Activated naive CD4-positive, alpha-beta T cell treated with anti-CD3 and anti-CD28 coated beads, Interleukin-2, amount 10 ng/mL, durations not matched to agents 7 days and 5 days (primary cell): ENCODE results near the gene KIAA0513.
A peak's percentile ranks its signal among the peaks of the same experiment; 100 is the strongest.

Source experiments
- CTCF ChIA-PET: fragments of 350-600 bp; sonication (Branson Sonifier 250); formaldehyde crosslinking; loops from one replicate; lab custom pipeline; 2021; ENCODE audit warnings: antibody characterized with exemption; lab: Charles Lee
- DNase-seq: peaks from one replicate; pipeline ENCODE4 v3.0.0-alpha.2; 2020
- H3K27ac Mint-ChIP-seq: one replicate; pipeline ENCODE4 v1.8.0; 2021; ENCODE audit warnings: mild to moderate bottlenecking, moderate library complexity, mixed read lengths
- H3K27me3 Mint-ChIP-seq: one replicate; pipeline ENCODE4 v1.8.0; 2021; ENCODE audit warnings: mild to moderate bottlenecking, mixed read lengths
- H3K36me3 Mint-ChIP-seq: one replicate; pipeline ENCODE4 v1.8.0; 2021; ENCODE audit warnings: mixed read lengths
- H3K4me1 Mint-ChIP-seq: one replicate; pipeline ENCODE4 v1.8.0; 2021; ENCODE audit warnings: mixed read lengths
- H3K4me3 Mint-ChIP-seq: one replicate; pipeline ENCODE4 v1.8.0; 2021; ENCODE audit warnings: mild to moderate bottlenecking, moderate library complexity, mixed read lengths
- H3K9me3 Mint-ChIP-seq: one replicate; pipeline ENCODE4 v1.8.0; 2021; ENCODE audit warnings: mixed read lengths

KIAA0513 gene

DNA sequence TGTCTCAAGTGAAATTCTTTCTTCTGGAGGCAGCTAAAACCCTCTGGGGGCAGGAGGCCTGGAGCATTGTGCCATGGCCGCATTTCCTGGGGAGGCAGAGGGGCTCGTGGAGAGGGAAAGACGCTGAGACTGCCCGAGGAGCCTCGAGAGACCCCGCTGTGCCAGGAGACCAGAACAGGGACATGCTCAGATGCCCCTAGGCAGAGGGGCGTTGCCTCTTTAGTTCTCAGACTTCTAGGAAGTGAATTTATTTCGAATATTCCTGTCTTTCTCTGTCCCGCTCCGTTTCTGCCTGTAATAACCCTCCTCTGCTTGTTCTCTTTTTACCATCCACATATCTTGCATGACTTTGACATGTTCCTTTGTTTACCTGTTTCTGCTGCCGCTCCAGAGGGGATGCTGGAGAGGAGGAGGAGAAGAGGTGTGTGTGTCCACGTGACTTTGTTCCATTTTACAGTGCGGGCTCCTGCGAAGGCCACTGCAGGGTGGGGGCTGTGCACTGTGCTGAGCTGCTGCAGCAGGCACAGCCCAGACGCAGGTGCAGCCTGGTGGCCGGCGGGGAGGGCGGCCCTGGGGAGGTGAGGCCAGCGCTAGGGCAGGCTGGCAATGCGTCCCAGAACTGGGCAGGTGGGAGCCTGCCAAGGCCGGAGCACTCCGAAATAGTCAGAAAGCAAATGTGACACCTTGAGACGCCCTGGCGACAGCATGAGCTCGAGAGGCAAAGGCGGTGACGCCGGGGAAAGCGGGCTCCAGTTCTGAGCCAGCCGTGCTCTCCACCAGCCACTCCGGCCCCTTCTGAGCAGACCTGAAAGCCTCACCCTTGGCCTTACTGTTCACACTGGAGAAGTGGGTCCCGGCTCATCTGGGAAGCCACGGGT lies 54.8 kb downstream of the KIAA0513 start:
- peaks cover 17% of the 10 kb centered on the region for H3K27me3 Mint-ChIP-seq
- H3K9me3 Mint-ChIP-seq = no peaks in the 10 kb centered on the region
- no peak overlapping the region for H3K4me3 Mint-ChIP-seq
- H3K27ac Mint-ChIP-seq = no peak overlapping the region
- peaks cover 8% of the 10 kb centered on the region for H3K4me1 Mint-ChIP-seq
- no peaks in the 10 kb centered on the region for H3K36me3 Mint-ChIP-seq
- no peak for DNase-seq
- CTCF ChIA-PET = no interaction called here

DNA sequence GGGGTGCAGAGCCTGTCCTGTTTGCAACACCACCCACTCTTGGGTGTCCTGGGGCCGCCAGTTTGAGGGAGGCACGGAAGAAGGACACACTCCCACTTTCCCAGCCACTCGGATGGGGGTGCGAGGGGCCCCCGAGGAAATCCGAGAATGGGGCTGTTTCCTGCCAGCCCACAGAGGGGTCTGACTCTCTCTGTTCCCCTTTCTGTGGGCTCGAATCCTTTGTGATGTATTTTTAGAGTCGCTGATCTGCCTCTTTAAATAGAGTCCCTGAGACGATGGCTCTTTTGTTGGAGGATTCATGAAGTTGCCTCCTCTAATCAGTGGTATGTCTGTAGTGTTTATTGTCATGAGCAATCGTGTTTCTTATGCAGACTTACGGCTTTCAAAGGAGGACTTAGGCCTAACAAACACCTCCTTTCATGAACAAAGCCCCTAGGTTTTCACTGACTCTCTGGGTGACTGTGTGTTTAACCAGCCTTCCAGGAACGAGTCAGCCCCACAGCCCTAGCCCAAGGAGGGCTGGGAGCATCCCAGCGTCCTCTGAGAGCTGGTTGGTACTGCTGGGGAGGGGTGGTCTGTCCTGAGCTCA lies 55.5 kb downstream of the KIAA0513 start:
- CTCF ChIA-PET = interaction anchor here (1.3 kb wide), 1 partner anchor 56 kb away, joined by 6 read pairs; no protein-coding TSS in a partner anchor
- DNase-seq = no peak

DNA sequence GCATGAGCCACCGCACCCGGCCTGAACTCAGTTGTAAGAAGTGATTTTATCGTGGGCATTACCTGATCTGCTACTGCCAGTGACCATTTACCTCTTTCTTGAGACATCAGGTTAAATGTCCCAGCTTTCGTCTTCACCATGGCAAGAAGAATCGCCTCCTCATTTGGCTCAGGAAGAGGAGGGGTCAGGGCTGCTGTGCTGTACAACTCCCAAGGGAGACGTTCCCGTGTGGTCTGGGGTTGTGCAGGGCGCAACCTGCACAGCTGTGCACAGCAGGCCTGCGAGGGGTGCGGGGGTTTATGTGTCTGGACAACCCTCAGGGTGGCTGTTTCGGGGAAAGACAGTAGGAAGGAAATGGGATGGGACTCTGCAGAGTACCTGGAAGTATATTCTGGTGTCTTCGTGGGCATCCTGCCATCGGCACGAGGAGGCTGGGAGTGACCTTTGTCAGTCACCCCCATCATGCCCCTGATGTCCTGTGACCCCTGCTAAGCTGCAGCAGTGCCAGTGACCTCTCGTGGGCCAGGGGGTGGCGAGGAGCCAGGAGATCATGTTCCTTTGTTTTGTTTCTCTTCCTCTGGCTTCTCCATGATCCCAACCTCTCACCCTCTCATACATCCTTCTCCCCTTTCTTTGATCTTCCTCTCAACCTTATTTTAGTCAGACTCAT lies 57.4 kb downstream of the KIAA0513 start:
- CTCF ChIA-PET = interaction anchor here (0.9 to 2.9 kb wide), 4 partner anchors 26 to 51 kb away, joined by 3 to 22 read pairs (median 7); no protein-coding TSS in a partner anchor
- Mint-ChIP-seq H3K27me3 (peaks cover 17% of the 10 kb centered on the region), H3K36me3 (no peaks in the 10 kb centered on the region), H3K9me3 (no peaks in the 10 kb centered on the region), H3K27ac (no peak overlapping the region), H3K4me3 (no peak overlapping the region), H3K4me1 (peaks cover 8% of the 10 kb centered on the region)
- DNase-seq = no peak

More for the DNA sequence above, 55.5 kb downstream of the KIAA0513 start:
- Mint-ChIP-seq H3K27ac (no peak overlapping the region), H3K9me3 (no peaks in the 10 kb centered on the region), H3K4me1 (peaks cover 8% of the 10 kb centered on the region), H3K4me3 (no peak overlapping the region), H3K27me3 (peaks cover 17% of the 10 kb centered on the region), H3K36me3 (no peaks in the 10 kb centered on the region)

DNA sequence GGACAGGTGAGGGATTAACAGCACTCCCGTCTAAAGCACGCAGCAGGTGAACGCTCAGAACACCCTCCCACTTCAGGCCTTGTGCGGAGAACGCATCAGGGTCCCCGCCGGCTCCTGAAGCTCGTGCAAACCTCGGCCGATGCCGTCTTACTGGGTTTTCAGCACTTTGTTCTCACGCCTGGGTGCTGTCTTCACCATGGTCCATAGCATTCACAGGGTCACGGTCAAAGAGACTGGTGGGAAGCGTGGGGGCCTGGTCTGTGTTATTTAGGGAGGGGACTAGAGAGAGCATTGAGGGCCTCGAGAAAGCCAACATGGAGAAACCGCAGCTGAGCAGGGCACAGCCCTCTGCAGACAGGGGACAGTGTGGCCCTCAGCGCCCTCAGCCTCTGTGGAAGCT lies 58.1 kb downstream of the KIAA0513 start:
- H3K27ac Mint-ChIP-seq = no peak overlapping the region
- DNase-seq = no peak
- no peak overlapping the region for H3K4me3 Mint-ChIP-seq
- CTCF ChIA-PET = interaction anchor here (0.9 to 2.9 kb wide), 6 partner anchors 27 to 72 kb away, joined by 3 to 23 read pairs (median 7); partner anchors contain the start of gene KIAA0513
- peaks cover 16% of the 10 kb centered on the region for H3K27me3 Mint-ChIP-seq
- H3K36me3 Mint-ChIP-seq = no peaks in the 10 kb centered on the region
- peaks cover 15% of the 10 kb centered on the region for H3K4me1 Mint-ChIP-seq
- H3K9me3 Mint-ChIP-seq = no peaks in the 10 kb centered on the region

DNA sequence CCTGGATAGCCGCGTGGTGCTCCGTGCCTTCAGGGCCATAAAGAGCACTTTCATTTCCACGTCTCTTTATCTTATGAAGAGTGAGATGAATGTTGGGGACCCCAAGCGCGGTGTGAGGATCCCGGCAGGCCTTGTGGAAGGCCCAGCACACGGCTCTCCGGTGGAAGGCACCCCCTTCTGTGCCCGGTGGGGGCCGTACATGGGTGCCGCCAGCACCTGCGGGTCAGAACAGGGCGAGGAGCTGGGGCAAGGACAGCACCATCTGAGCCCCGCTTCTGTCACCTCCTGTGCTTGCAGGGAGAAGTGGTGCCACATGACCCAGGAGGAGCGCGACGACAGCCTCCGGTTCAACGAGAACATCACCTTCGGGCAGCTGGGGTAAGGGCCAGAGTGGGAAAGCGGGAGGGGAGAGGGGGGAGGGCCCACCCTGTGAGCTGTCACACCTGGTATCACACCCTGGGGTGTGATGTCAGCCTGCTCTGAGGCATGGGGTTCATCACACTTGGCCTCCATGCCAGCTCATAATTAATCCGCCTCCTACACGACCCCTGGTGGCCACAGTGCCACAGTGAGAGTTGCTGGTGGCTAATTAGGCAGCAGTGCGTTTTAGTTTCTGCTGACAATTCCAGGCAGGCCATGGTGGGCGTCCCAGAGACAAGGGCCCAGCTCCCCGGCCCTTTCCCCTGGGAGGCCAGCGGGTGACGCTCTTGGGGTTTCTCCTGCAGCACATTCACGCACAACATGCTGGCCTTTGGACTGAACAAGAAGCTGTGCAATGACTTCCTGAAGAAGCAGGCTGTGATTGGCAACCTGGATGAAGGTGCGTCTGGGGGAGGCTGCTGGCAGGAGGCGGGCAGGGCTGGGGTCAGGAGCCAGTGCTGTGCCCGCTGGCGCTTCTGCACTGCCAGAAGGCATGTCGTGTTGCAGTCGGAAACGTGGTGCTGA lies 59.0 kb downstream of the KIAA0513 start:
- peak overlapping the region; percentile 33 for H3K27ac Mint-ChIP-seq
- H3K9me3 Mint-ChIP-seq = no peaks in the 10 kb centered on the region
- peaks cover 22% of the 10 kb centered on the region for H3K4me1 Mint-ChIP-seq
- H3K4me3 Mint-ChIP-seq = no peak overlapping the region
- H3K27me3 Mint-ChIP-seq = peaks cover 10% of the 10 kb centered on the region
- CTCF ChIA-PET = interaction anchor here (0.6 to 2.9 kb wide), 20 partner anchors 9 to 464 kb away, joined by 3 to 23 read pairs (median 4); partner anchors contain the start of genes KIAA0513 and ZDHHC7
- H3K36me3 Mint-ChIP-seq = no peaks in the 10 kb centered on the region
- peak; percentile 87 for DNase-seq

DNA sequence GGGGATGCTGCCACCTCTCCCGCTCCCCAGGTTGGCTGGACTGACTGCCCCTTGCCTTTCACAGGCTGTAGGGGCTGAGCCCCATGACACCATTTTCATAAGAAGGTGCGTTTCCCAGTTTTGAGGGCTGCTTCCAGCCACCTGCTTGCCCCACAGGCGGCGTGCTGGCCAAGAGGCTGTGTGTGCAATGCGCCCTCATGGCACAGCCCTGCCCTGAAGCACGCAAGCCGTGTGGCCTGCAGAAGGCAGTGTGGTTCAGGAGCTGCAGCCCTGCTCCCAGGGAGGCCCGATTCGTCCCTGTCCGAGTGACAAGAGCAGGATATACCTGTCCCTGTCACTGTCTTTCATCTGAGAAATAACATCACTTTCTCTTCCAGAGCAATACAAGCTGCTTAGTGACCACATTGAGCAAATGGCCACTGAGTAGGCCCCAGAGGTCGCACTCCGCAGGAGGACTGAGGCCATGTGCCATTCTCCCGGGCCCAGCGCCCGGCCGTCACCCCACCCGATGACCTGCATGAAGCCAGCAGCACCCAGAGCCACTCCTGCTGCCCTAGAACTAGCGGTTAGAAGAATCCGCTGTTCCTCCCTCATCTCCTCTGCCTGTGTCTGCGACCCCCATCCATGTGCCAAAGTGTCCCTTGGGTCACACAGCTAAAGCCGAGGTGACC lies 60.4 kb downstream of the KIAA0513 start:
- no peak for DNase-seq
- Mint-ChIP-seq H3K9me3 (no peaks in the 10 kb centered on the region), H3K4me3 (no peak overlapping the region), H3K27ac (no peak overlapping the region), H3K36me3 (no peaks in the 10 kb centered on the region), H3K4me1 (peaks cover 22% of the 10 kb centered on the region), H3K27me3 (peaks cover 5% of the 10 kb centered on the region)
- CTCF ChIA-PET = interaction anchor here (2.4 to 2.9 kb wide), 2 partner anchors 32 to 60 kb away, joined by 22 to 23 read pairs; partner anchors contain the start of gene KIAA0513

DNA sequence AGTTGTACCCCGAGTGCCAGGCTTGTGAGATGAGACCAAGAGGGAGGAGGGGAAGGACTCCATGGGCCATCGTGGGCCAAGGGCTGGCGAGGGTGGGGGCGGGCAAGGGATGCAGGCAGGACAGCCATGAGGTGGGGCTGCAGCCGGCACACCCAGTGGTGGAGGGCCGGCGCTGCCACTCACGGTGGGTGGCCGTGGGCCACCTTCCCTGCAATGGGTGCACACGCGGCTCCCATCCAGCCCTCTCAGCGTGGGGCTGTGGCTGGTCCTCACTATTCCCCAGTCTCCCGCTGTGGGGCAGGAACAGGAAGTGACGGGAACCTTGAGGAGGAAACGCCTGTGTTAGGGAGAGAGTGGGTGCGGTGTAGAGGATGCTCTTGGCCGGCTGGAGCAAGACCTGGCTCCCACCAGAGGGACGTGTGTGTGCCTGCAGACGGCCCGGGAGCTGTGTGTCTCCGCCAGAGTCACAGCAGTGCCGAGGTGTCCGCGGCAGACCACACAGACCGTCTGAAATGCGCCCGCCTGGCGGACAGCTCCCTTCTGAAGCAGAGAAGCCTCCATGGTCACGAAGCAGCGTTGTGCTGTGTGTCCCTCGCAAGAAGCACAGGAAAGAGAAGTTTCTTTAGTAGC lies 61.1 kb downstream of the KIAA0513 start:
- Mint-ChIP-seq H3K27ac (no peak overlapping the region), H3K4me3 (no peak overlapping the region), H3K36me3 (no peaks in the 10 kb centered on the region), H3K27me3 (peaks cover 5% of the 10 kb centered on the region), H3K9me3 (no peaks in the 10 kb centered on the region), H3K4me1 (peaks cover 21% of the 10 kb centered on the region)
- CTCF ChIA-PET = interaction anchor here (0.6 kb wide), 1 partner anchor 214 kb away, joined by 3 read pairs; no protein-coding TSS in a partner anchor
- no peak for DNase-seq

DNA sequence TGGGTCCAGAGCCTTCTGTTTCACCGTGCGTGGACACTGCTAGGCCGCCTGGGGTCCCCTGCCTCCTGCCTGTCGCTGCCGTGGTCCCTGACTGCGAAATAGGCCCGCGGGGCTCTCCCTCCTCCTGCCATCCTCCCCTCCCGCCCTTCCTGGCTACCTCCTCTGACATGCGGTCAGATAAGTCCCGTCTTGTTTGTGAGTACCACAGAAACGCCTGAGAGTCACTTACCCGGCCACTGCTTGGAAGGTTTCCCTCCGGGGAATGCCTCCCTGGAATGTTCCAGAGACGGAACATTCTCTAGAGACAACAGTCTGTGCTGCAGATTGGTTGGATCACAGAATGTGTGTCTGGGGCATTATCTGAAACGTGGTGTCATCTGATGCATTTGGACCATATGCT lies 61.9 kb downstream of the KIAA0513 start:
- no peaks in the 10 kb centered on the region for H3K36me3 Mint-ChIP-seq
- H3K27me3 Mint-ChIP-seq = peaks cover 5% of the 10 kb centered on the region
- CTCF ChIA-PET = no interaction called here
- H3K27ac Mint-ChIP-seq = no peak overlapping the region
- no peaks in the 10 kb centered on the region for H3K9me3 Mint-ChIP-seq
- no peak overlapping the region for H3K4me3 Mint-ChIP-seq
- DNase-seq = no peak
- peaks cover 21% of the 10 kb centered on the region for H3K4me1 Mint-ChIP-seq

DNA sequence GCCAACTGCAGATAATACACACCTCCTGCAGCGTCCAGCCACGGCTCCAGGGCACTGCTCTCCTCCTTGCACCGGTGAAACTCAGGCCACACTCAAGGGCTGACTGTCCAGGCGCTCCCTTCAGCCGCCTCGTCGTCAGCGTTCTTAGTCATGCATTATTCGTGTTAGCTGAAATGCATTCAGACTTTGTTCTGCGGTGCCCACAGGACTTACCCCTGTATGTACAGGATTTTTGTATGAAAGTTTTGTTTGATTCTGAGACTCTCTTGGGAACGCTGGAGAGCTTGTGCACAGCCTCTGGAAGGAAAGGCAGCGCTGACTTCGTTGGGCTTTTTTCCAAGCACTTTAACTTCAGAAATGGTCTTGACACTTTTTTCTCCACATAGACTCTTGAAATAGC lies 62.6 kb downstream of the KIAA0513 start:
- peaks cover 8% of the 10 kb centered on the region for H3K27me3 Mint-ChIP-seq
- H3K4me3 Mint-ChIP-seq = no peak overlapping the region
- CTCF ChIA-PET = no interaction called here

DNA sequence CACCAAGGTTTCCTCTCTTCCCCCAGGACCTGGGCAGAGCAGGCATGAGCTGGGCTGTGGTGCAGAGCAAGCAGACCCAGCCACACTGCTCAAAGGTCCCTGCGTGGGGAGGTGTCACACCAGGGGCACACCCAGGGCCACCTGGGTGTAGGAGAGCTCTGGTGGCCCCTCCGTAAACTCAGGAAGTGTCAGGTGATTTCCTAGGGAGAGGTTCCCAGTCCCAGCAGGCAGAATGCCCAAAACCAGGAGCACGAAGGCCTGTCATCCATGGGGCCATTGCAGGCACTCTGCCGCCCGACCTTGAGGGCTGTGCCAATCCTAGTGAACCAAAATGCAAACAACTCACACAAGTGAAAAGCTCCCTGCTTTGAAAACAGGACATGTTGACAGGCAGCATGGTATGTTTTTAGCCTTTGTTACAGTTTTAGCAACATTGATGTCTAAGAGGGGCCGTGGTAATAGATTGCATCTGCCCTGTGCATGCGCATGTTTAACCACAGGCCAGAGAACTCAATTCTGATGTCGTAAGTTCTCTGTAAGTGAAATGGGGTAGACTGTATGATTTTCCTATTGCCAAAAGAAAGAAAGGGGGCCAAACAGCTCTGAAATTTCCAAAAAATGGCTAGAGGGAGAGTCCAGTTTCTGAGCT lies 63.4 kb downstream of the KIAA0513 start:
- Mint-ChIP-seq H3K4me1 (peaks cover 21% of the 10 kb centered on the region), H3K27ac (no peak overlapping the region), H3K27me3 (peaks cover 15% of the 10 kb centered on the region), H3K9me3 (no peaks in the 10 kb centered on the region), H3K4me3 (no peak overlapping the region), H3K36me3 (no peaks in the 10 kb centered on the region)
- CTCF ChIA-PET = interaction anchor here (0.7 to 1.4 kb wide), 2 partner anchors 21 to 24 kb away, joined by 3 to 4 read pairs; partner anchors contain the start of gene CIBAR2
- no peak for DNase-seq

More for the DNA sequence above, 62.6 kb downstream of the KIAA0513 start:
- Mint-ChIP-seq H3K36me3 (no peaks in the 10 kb centered on the region), H3K27ac (no peak overlapping the region), H3K4me1 (peaks cover 21% of the 10 kb centered on the region), H3K9me3 (no peaks in the 10 kb centered on the region)
- DNase-seq = no peak

DNA sequence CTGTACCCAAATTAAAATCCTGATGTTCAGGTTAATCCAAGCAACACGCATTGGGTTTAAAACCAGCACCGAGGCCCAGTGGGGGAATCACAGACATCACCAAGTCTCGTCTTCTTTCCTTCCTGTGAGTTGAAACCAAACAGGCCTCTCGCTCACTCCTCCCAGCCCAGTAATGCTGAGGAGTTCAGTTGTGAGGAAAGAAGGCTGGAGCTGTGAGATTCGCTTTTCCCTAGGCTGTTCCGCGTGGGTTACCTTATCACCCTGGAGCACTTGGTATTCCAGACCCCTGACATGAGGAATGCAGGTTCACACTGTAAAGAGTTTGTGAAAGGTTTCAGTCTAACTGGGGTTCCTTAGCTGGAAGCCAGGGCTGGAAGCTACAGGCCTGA lies 63.9 kb downstream of the KIAA0513 start:
- no peaks in the 10 kb centered on the region for H3K9me3 Mint-ChIP-seq
- DNase-seq = no peak
- H3K36me3 Mint-ChIP-seq = no peaks in the 10 kb centered on the region
- no peak overlapping the region for H3K4me3 Mint-ChIP-seq
- H3K27me3 Mint-ChIP-seq = peaks cover 19% of the 10 kb centered on the region
- CTCF ChIA-PET = interaction anchor here (0.7 to 1.4 kb wide), 2 partner anchors 21 to 23 kb away, joined by 3 to 4 read pairs; partner anchors contain the start of gene CIBAR2
- H3K27ac Mint-ChIP-seq = peak overlapping the region; percentile 45
- peaks cover 19% of the 10 kb centered on the region for H3K4me1 Mint-ChIP-seq

DNA sequence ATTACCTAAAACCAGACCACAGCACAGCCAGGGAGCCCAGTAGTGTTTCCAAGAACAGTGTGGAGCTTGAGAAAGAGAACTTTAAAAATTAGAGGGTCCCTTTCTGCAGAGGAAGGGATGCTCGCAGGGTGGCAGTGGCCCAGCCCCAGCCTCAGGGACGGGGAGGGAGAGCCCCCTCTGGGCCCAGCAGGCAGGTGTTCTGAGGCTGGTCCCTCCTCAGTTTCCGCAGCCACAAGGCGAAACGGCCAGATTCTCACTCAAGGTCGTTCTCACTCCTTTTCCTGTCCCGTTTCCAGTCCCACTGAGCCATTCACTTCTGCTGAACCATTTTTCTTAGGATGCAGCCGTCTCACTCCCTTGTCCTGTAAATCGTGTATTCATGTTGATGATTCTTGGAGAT lies 64.7 kb downstream of the KIAA0513 start:
- peaks cover 25% of the 10 kb centered on the region for H3K27me3 Mint-ChIP-seq
- H3K27ac Mint-ChIP-seq = no peak overlapping the region
- H3K4me1 Mint-ChIP-seq = peaks cover 15% of the 10 kb centered on the region
- CTCF ChIA-PET = interaction anchor here (1.4 kb wide), 1 partner anchor 20 kb away, joined by 3 read pairs; the partner anchor contains the start of gene CIBAR2
- H3K36me3 Mint-ChIP-seq = no peaks in the 10 kb centered on the region
- H3K4me3 Mint-ChIP-seq = no peak overlapping the region
- no peak for DNase-seq
- no peaks in the 10 kb centered on the region for H3K9me3 Mint-ChIP-seq
